ENCODE measurements around the gene RABAC1. TPM values are rescaled to one million over a fixed set of nuclear protein-coding genes. Genes with fewer than 3 reads are reported as not detected.

RABAC1 gene
- total and polyA plus RNA-seq, 9 of the 15 experiments (the other 6 are each of a cell fraction or from before 2014, with no cell fraction given), result 2.4 to 28.1 (median 9.3) TPM

GRCh38 chr19:41928754-41929535 is 30.2 kb downstream of the RABAC1 start (continued):
- TF ChIP-seq CLOCK (CRISPR knock-in tag; IDR thresholded peaks at IDR 0.05; ENCODE audit: borderline replicate concordance) (no peak), ERF (CRISPR knock-in tag; IDR thresholded peaks at IDR 0.05) (no peak), TRIM28 (IDR thresholded peaks at IDR 0.05) (peak; percentile 41; the same call in 1 of the 2 replicates), NCOA2 (IDR thresholded peaks at IDR 0.05; ENCODE audit: partially characterized antibody in 2 of 2) (no peak), ZNF174 (CRISPR knock-in tag; IDR thresholded peaks at IDR 0.05) (no peak), E2F8 (IDR thresholded peaks at IDR 0.05; ENCODE audit: low read depth, partially characterized antibody) (no peak), FOXJ3 (CRISPR knock-in tag; IDR thresholded peaks at IDR 0.05) (no peak), RUNX1 (IDR thresholded peaks at IDR 0.05; ENCODE audit: low read depth) (no peak), ZNF146 (CRISPR knock-in tag; IDR thresholded peaks at IDR 0.05; ENCODE audit: unreplicated experiment) (no peak), CXXC5 (CRISPR knock-in tag; IDR thresholded peaks at IDR 0.05) (peak; percentile 40; the same call in 1 of the 2 replicates), XRCC3 (IDR thresholded peaks at IDR 0.05) (no peak), MYNN (IDR thresholded peaks at IDR 0.05) (no peak), MYNN (CRISPR knock-in tag; IDR thresholded peaks at IDR 0.05) (no peak), ZC3H8 (IDR thresholded peaks at IDR 0.05) (peak; percentile 58; the same call in 1 of the 2 replicates), SUPT5H (IDR thresholded peaks at IDR 0.05) (peak; percentile 67), MTA3 (IDR thresholded peaks at IDR 0.05; ENCODE audit: borderline replicate concordance) (no peak; the same call in 1 of the 2 replicates), POLR3G (IDR thresholded peaks at IDR 0.05; ENCODE audit: extremely low read depth, insufficient read length, insufficient replicate concordance) (no peak), ZNF311 (CRISPR knock-in tag; IDR thresholded peaks at IDR 0.05) (no peak)
- TF ChIP-seq, protein P1, sequence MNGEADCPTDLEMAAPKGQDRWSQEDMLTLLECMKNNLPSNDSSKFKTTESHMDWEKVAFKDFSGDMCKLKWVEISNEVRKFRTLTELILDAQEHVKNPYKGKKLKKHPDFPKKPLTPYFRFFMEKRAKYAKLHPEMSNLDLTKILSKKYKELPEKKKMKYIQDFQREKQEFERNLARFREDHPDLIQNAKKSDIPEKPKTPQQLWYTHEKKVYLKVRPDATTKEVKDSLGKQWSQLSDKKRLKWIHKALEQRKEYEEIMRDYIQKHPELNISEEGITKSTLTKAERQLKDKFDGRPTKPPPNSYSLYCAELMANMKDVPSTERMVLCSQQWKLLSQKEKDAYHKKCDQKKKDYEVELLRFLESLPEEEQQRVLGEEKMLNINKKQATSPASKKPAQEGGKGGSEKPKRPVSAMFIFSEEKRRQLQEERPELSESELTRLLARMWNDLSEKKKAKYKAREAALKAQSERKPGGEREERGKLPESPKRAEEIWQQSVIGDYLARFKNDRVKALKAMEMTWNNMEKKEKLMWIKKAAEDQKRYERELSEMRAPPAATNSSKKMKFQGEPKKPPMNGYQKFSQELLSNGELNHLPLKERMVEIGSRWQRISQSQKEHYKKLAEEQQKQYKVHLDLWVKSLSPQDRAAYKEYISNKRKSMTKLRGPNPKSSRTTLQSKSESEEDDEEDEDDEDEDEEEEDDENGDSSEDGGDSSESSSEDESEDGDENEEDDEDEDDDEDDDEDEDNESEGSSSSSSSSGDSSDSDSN (IDR thresholded peaks at IDR 0.05; ENCODE audit: borderline replicate concordance in 1 of 2, low read depth in 2 of 2, low read length in 2 of 2), result no peak
- TF ChIP-seq, protein P2, sequence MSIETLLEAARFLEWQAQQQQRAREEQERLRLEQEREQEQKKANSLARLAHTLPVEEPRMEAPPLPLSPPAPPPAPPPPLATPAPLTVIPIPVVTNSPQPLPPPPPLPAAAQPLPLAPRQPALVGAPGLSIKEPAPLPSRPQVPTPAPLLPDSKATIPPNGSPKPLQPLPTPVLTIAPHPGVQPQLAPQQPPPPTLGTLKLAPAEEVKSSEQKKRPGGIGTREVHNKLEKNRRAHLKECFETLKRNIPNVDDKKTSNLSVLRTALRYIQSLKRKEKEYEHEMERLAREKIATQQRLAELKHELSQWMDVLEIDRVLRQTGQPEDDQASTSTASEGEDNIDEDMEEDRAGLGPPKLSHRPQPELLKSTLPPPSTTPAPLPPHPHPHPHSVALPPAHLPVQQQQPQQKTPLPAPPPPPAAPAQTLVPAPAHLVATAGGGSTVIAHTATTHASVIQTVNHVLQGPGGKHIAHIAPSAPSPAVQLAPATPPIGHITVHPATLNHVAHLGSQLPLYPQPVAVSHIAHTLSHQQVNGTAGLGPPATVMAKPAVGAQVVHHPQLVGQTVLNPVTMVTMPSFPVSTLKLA (conservative IDR thresholded peaks at IDR 0.05), result peak; percentile 36 to 74; a peak in 3 of 4 replicates
